Fibroblast of lung (primary cell): Measurements from ENCODE around the gene NEK11. TPM values are rescaled to one million over a fixed set of nuclear protein-coding genes. Genes with fewer than 3 reads are reported as not detected.
A peak's percentile ranks its signal among the peaks of the same experiment; 100 is the strongest.

Experiments used
- DNase-seq, 2 donors: peaks; one replicate each; pipeline versions ENCODE4 v3.0.0 to v3.0.0-alpha.2; 2010; ENCODE audit warnings: low read depth in 2 of 2
- H2AFZ ChIP-seq: 2 replicates; pipeline ENCODE4 v1.5.1; 2012; ENCODE audit warnings: low read length, control low read depth, inconsistent platforms
- H3K27ac ChIP-seq: 2 replicates; pipeline ENCODE4 v1.5.1; 2011; ENCODE audit warnings: low read length, control low read depth; ENCODE audit not compliant: insufficient read depth
- H3K27me3 ChIP-seq: 2 replicates; pipeline ENCODE4 v1.5.1; 2011; ENCODE audit warnings: mild to moderate bottlenecking, low read length; ENCODE audit not compliant: control insufficient read depth, insufficient read depth
- H3K36me3 ChIP-seq: 2 replicates; pipeline ENCODE4 v1.5.1; 2011; ENCODE audit warnings: low read length; ENCODE audit not compliant: control insufficient read depth, insufficient read depth
- H3K4me1 ChIP-seq: 2 replicates; pipeline ENCODE4 v1.5.1; 2011; ENCODE audit warnings: low read length; ENCODE audit not compliant: control insufficient read depth, insufficient read depth; ENCODE audit errors: extremely low read depth
- H3K4me2 ChIP-seq: 2 replicates; pipeline ENCODE4 v1.5.1; 2011; ENCODE audit warnings: low read length, control low read depth; ENCODE audit not compliant: insufficient read depth; ENCODE audit errors: extremely low read depth
- H3K4me3 ChIP-seq, 4 experiments: fragments of 200-600 bp in 1 of 4; sonication (generic) in 1 of 4; replicated peaks in 1 of 4; 2 replicates each; pipeline ENCODE4 v1.5.1; 2011 to 2016; ENCODE audit warnings: low read length in 4 of 4, low read depth in 3 of 4, mild to moderate bottlenecking in 3 of 4, control low read depth in 2 of 4, inconsistent platforms in 1 of 4, mixed read lengths in 1 of 4; ENCODE audit not compliant: insufficient read depth in 1 of 4; ENCODE audit errors: control extremely low read depth in 1 of 4
- H3K79me2 ChIP-seq: 2 replicates; pipeline ENCODE4 v1.5.1; 2012; ENCODE audit warnings: mild to moderate bottlenecking, low read length, inconsistent platforms; ENCODE audit not compliant: control insufficient read depth, insufficient read depth
- H3K9ac ChIP-seq: 2 replicates; pipeline ENCODE4 v1.5.1; 2011; ENCODE audit warnings: mild to moderate bottlenecking, low read length, control low read depth; ENCODE audit not compliant: insufficient read depth
- H3K9me3 ChIP-seq: 2 replicates; pipeline ENCODE4 v1.5.1; 2012; ENCODE audit warnings: low read depth, low read length; ENCODE audit not compliant: control insufficient read depth, insufficient read depth
- H4K20me1 ChIP-seq: 2 replicates; pipeline ENCODE4 v1.5.1; 2011; ENCODE audit warnings: low read length; ENCODE audit not compliant: control insufficient read depth, insufficient read depth; ENCODE audit errors: extremely low read depth
- CTCF ChIP-seq, 2 donors: IDR thresholded peaks in 1 of 2; conservative IDR thresholded peaks in 1 of 2; 1 replicate in 1 of 2; 2 replicates in 1 of 2; pipeline ENCODE4 v1.5.1; 2011 to 2012; ENCODE audit warnings: low read length in 2 of 2, control low read depth in 1 of 2, inconsistent platforms in 1 of 2, low read depth in 1 of 2, mild to moderate bottlenecking in 1 of 2
- EZH2 ChIP-seq: IDR thresholded peaks from 2 replicates; pipeline ENCODE4 v1.5.1; 2012; ENCODE audit warnings: low read length, control low read depth, mild to moderate bottlenecking; ENCODE audit errors: missing control alignments
- polyA plus RNA-seq, 2 donors: library from polyadenylated mRNA; depleted of rRNA in 1 of 2; stranded (reverse) in 1 of 2; unstranded in 1 of 2; fragments of >200 nt; gene quantifications; 2 replicates each; pipeline ENCODE4 v1.2.1, GENCODE V29; 2011 to 2012; ENCODE audit warnings: missing spikeins in 1 of 2
- total RNA-seq: library from RNA; depleted of rRNA; stranded (reverse); fragments of >200 nt; gene quantifications from 2 replicates; pipeline ENCODE4 v1.2.1, GENCODE V29; 2014

The NEK11 gene
- total and polyA plus RNA-seq, 2 donors (not counting 1 experiment from before 2014, with no cell fraction given) = 4.3 to 13.0 TPM

GRCh38 chr3:131387796-131388489 is 361.3 kb downstream of the NEK11 start:
- Histone ChIP-seq H3K27ac (no peak overlapping the region), H3K79me2 (no peaks in the 10 kb centered on the region), H4K20me1 (no peaks in the 10 kb centered on the region), H3K9me3 (no peaks in the 10 kb centered on the region), H2AFZ (no peak overlapping the region), H3K4me3 (no peak overlapping the region), H3K4me2 (no peak overlapping the region), H3K27me3 (no peaks in the 10 kb centered on the region), H3K36me3 (no peaks in the 10 kb centered on the region), H3K9ac (no peak overlapping the region), H3K4me1 (no peaks in the 10 kb centered on the region)
- TF ChIP-seq CTCF (conservative IDR thresholded peaks at IDR 0.05 in 1 of 2, IDR thresholded peaks at IDR 0.05 in 1 of 2; ENCODE audit: low read depth in 1 of 2, low read length in 2 of 2) = no peak
- TF ChIP-seq EZH2 = no peak
- no peak for DNase-seq

GRCh38 chr3:131388490-131388799 is 361.8 kb downstream of the NEK11 start:
- no peak overlapping the region for H2AFZ ChIP-seq
- TF ChIP-seq EZH2 (no peak), CTCF (conservative IDR thresholded peaks at IDR 0.05 in 1 of 2, IDR thresholded peaks at IDR 0.05 in 1 of 2; ENCODE audit: low read depth in 1 of 2, low read length in 2 of 2) (no peak)
- no peak overlapping the region for H3K9ac ChIP-seq
- no peaks in the 10 kb centered on the region for H3K9me3 ChIP-seq
- no peaks in the 10 kb centered on the region for H3K4me1 ChIP-seq
- H3K4me3 ChIP-seq = no peak overlapping the region
- H3K27ac ChIP-seq = no peak overlapping the region
- no peaks in the 10 kb centered on the region for H3K79me2 ChIP-seq
- no peak overlapping the region for H3K4me2 ChIP-seq
- no peaks in the 10 kb centered on the region for H4K20me1 ChIP-seq
- H3K36me3 ChIP-seq = no peaks in the 10 kb centered on the region
- peak in 1 of 2 donors; percentile 37 for DNase-seq
- no peaks in the 10 kb centered on the region for H3K27me3 ChIP-seq

DNA sequence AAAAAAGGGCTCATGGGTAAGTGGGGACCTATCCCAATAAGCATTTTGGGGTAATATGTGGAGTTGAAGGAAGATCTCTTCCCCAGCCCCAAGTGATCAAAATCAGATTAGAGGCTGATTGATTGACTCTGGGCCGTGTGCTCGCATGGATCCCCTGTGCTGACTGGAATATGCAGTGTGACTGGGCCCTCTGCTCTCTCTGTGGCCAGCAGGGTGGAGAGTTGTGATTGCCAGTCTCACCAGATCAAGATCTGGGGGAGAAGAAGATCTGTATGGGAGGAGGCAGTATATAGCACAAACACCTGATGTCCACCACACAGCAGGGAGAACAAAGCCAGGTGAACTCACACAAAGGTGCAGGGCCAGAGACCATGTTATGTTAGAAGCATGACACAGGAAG is 363.7 kb downstream of the NEK11 start:
- Histone ChIP-seq H3K9me3 (no peaks in the 10 kb centered on the region), H3K4me2 (no peak overlapping the region), H3K27ac (no peak overlapping the region), H3K27me3 (no peaks in the 10 kb centered on the region), H2AFZ (no peak overlapping the region), H3K4me1 (no peaks in the 10 kb centered on the region), H3K79me2 (no peaks in the 10 kb centered on the region), H3K36me3 (no peaks in the 10 kb centered on the region), H3K9ac (no peak overlapping the region), H3K4me3 (no peak overlapping the region), H4K20me1 (no peaks in the 10 kb centered on the region)
- no peak for DNase-seq
- no peak for TF ChIP-seq EZH2
- no peak for TF ChIP-seq CTCF (conservative IDR thresholded peaks at IDR 0.05 in 1 of 2, IDR thresholded peaks at IDR 0.05 in 1 of 2; ENCODE audit: low read depth in 1 of 2, low read length in 2 of 2)
